Stimulated activated CD4-positive, alpha-beta T cell treated with anti-CD3 and anti-CD28 coated beads, Interleukin-1b, Interleukin-23, amount 100 ng/mL, for 4 hours (primary cell): ENCODE results near the gene SMARCB1.
A peak's percentile ranks its signal among the peaks of the same experiment; 100 is the strongest.

ENCODE experiments used
- DNase-seq, 2 donors: peaks; one replicate each; pipeline ENCODE4 v3.0.0-alpha.2; 2020; ENCODE audit warnings: low read depth in 2 of 2

SMARCB1 gene

DNA sequence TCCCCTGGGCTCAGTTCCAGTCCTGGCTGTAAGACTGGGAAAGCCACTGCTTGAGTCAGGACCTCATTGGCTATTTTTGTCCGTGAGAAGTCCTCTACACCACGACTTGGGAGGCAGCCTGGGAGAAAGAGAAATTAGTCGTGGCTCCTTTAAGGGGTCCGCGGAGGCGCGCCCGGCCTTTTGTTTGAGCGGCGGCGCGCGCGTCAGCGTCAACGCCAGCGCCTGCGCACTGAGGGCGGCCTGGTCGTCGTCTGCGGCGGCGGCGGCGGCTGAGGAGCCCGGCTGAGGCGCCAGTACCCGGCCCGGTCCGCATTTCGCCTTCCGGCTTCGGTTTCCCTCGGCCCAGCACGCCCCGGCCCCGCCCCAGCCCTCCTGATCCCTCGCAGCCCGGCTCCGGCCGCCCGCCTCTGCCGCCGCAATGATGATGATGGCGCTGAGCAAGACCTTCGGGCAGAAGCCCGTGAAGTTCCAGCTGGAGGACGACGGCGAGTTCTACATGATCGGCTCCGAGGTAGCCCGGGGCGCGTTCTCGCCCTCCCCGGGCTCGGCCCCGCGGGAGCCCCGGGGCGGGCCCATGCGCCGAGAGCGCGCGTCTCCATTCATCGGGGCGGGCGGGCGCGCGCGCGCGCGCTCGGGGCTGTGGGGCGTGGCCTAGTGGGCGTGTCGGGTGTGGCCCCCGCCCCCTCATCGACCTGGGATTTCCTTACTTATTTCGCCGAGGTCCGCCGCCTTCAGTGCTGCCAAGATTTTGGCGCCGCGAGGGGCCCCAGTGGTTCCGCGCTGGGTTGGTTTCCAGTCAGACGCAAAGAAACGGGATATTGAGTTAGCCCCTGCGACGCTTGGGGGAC is at the start of gene SMARCB1:
SMARCB1 (plus strand) TSS at position 215 of the 848 bp plus-strand sequence; CDS start at position 419, 204 bp downstream.
- peak; percentile 84 to 92 for DNase-seq

DNA sequence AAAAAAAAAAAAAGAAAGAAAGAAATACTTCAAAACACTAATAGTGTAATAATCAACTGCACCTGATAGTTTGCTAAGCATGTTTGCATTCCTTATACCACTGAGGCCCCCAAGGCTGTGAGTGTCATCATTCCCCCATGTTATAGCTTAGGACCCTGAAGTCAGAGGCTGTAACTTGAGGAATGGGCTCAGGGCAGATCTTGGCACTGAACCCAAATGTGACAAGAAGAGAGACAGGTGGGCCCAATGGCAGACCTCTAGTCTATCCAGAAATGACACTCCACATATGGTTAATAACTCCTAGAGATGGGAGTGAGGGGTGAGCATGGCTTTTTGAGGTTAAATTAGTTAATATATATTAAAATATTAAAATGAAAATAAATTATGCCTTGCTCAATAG is 49.1 kb upstream of the SMARCB1 start:
- DNase-seq: no peak

DNA sequence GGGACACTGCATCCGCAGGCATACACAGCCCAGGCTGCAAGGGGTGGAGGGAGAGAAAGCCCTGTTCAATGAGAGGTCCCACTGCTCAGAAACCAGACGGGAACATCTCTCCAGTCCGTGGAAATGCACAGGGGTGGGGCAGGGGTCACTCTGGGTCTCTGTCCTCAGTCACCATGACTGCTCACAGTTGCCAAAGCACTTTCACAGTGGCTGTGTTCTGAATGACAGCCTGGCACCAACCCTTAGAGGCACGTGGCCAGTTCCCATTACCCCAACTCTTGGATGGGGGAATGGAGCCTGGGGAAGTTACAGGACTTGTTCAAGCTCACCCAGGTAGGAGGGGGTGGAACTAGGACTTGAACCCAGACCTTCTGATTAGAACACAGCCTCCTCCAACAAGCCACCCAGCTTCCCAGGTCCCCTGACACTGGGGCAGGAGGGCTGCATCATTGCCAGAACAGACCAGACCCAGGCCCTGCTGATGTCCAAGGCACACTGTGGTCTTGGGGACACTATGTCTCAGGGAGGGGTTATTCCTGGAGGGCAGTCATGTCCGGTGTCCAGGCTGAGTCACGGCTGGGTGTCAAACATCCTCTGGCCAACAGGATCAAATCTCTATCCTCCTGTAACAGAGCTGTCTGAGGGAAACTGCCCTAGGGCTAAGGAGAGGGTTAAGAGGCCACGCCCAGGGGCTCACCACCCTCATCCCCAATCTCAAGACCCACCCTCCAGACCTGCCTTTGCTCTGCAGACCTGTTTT is 44.1 kb upstream of the SMARCB1 start:
- no peak for DNase-seq

DNA sequence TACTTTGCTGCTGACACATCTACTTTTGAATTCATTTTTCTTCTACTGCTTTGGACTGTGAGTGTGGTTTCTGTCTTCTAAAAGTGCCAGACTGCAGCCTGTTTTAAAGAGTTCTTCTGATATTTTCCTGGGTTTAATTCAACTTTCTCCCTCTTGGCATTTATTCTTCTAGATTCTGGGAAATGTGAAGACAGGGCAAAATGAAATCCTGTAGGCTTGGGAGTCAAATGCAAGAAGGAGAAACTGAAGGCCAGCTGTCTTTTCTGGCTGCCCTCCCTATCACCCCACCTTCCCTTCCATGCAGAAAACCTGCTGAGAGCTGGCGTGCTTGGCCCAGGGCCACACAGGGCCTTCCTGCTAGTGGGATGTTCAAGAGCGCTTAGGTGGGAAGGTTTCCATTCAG is 43.5 kb upstream of the SMARCB1 start:
- DNase-seq: no peak

DNA sequence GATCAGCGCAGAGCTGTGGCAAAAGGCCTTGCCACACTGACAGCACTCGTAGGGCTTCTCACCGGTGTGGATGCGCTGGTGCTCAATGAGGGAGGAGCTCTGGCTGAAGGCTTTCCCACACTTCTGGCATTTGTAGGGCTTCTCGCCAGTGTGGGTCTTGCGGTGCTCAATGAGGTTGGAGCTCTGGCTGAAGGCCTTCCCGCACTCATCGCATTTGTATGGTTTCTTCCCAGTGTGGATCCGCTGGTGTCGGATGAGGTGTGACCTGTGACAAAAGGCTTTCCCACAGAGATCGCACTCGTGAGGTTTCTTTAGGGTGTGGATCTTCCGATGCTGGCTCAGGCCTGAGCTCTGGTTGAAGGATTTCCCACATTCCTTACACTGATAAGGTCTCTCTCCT is 42.8 kb upstream of the SMARCB1 start:
- DNase-seq: no peak

DNA sequence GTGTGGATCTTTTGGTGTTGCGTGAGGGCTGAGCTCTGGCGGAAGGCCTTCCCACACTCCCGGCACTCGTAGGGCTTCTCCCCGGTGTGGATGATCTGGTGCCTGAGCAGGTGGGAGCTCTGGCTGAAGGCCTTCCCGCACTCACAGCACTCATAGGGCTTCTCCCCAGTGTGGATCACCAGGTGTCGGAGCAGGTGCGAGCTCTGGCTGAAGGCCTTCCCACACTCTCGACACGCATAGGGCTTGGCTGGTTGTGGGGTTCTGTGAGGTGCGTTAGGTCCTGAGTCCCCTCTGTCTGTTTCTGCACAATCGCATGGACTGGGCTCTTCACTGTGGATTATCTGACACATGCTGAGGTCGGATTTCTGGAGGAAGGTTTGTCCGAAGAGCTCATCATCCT is 42.3 kb upstream of the SMARCB1 start:
- DNase-seq: no peak

DNA sequence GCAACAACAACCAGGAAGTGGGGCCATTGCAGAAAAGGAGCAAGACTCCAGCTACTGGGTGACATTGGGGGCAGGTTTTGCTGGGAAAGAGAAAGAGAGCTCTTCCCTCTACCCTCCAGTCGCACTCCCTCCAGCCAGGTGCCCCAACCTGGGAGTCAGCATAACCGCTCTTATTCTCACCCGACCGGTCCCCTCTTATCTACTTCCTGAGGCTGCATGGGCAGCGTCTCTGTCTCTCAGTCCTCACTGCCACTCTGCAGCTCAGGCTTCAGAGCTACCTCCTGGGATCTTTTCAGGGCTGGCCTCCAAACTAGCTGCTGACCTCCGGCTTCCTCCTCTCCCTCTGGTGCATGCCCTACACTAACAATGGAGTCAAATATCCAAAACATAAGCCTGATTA is 41.0 kb upstream of the SMARCB1 start:
- no peak for DNase-seq

DNA sequence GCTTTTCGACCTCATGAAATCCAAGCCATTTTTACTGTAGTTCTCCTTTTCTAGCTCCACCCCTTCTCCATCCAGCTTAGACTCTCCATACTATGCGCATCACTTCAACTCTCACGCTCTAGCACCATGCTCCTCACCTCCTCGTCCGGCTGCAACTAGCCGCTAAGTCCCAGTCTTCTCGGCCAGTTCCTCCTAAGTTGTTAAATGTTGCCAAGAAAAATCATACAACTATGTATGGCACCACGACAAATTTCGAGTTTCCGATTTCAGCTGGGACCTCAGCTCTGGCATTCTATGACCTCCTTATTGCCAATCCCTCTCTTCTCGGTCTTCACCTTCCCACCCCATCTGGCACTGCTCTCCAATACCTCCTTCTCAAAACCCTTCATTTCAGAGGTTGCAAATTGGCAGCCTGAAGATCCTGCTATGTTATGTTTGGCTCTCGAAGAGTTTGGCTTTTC is 36.9 kb upstream of the SMARCB1 start:
- no peak for DNase-seq

DNA sequence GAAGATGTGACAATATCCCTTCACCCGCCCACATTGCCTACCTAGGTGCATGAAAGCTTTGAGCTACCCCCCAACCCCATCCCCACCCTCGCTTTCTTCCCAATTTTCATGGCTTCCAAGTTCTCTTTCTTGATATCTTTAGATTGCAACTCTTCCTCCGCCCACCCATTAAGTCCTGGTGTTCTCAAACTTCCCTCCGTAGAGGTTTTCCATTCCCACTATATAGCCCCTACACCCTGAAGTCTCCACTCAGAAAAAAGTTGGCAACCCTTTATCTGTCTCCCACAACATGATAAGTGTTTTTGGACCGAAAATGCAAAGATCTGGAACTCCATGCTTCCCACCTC is 36.4 kb upstream of the SMARCB1 start:
- no peak for DNase-seq

DNA sequence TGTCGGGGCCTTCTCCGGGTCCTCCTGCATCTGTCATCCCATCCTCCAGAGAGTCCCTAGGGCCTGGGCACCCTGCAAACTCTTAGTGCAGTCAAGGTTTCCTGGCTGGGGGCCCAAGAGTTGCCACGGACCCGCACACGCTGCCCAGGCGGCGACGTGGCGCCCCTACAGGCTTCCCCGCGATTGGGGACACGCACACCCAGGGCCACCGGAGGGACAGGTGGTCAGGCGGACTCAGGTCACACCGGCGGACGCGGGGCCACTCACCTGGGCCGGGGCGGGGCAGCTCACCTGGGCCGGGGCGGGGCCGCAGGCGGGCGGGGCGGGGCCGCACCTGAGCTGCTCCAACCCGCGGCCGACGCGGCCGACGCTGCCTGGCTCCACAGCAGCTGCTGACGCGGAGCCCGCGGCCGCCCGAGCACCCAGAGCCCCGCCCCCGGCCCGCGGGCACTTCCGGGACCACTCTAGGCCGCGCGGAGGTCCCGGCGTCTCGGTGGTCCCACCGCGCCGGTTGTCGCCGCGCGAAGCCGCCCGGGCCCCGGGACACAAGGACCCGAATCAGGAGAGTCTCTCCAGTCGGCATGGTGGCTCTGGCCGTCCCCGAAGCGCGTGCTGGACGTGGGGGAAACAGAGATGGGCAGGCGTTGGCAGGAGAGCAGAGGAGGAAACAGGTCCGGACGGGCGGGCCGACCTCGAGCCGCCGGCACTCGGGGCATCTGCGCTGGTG is 35.9 kb upstream of the SMARCB1 start, which contains the start of gene ZNF70:
ZNF70 (minus strand) TSS at position 399 of the 727 bp plus-strand sequence. CDS start 5,972 bp downstream, outside the sequence.
- DNase-seq: peak; percentile 75 to 82

DNA sequence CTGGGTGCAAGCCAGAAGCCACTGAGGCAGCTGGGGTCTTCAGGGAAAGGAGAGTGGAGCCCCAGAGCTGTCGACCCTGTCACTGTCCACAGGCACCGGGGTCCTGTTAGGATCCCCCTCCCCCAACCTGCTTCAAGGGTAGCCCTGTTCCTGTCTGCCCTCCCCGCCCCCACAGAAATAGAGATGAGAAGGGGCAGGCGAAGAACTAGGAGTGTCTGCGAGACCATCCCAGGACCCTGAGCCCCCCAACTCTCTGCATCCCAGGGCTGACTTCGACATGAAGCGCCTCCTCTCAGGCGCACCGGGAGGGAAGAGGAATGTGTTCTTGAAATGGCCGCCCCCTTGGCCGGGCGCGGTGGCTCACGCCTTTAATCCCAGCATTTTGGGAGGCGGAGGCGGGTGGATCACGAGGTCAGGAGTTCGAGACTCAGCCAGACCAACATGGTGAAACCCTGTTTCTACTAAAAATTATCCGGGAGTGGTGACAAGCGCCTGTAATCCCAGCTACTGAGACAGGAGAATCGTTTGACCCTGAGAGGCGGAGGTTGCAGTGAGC is 35.2 kb upstream of the SMARCB1 start:
- no peak for DNase-seq

DNA sequence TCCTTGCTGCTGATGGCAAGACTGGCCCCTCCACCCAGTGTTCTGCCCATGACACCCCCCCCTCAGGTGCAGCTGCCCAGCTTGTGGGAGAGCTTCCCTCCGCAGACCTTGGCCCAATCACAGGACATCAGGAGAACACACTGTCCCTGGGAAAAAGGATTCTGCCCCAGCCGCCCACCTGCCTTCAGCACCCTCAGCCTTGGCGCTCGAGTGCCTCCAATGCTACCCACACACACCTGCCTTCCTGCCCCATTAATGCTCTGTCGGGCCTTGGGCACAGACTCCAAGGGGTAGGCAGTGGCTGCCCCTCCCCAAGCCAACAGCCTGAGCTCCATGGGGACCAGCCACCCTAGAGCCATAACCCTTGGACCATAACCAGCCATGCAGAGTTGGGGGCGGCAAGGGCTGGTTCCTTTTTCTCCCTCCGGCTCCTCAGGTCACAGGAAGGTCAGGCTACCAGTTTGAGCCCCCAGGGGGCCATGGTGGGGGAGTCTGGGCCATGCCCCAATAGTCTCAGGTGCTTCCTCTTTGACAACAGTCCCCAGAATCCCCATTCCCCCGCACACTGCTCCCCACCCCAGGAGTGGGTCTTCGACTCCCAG is 34.6 kb upstream of the SMARCB1 start:
- DNase-seq: no peak

DNA sequence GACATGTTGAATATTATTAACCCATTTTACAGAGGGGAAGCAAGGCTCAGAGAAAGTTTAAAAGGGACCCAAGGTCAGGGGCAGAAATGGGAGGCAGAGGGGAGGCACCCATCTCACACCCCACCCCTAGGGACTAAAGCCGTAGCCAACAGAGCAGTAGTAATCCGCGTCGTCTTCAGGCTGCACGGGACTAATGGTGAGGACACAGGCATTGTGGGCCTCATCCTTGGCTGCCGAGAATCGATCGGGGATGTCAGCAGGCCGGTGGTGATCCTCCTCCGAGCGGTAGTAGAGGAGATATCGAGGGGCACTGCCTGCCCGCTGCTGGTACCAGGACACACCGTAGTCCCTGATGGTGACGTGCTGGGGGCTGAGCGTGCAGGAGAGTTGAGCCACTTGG is 34.0 kb upstream of the SMARCB1 start:
- DNase-seq: no peak

DNA sequence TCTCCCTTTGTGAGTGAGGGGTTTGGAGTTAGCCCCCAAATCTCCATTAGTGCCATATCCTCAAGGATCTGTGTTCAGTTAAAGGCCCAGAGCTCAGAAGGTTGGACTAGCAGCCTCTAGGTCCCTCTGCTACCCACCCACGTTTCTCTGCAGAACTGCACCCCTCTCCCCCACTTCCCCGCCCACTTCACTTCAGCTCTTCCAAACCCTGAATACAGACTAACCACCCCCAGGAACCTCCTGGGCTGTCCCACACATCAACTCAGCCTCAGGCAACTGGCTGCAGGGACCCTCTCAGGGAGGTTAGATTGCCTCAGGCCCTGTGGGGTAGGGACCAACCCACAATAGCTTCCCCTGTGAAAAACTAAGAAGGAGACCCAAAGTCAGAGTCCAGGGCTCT is 33.4 kb upstream of the SMARCB1 start:
- no peak for DNase-seq

DNA sequence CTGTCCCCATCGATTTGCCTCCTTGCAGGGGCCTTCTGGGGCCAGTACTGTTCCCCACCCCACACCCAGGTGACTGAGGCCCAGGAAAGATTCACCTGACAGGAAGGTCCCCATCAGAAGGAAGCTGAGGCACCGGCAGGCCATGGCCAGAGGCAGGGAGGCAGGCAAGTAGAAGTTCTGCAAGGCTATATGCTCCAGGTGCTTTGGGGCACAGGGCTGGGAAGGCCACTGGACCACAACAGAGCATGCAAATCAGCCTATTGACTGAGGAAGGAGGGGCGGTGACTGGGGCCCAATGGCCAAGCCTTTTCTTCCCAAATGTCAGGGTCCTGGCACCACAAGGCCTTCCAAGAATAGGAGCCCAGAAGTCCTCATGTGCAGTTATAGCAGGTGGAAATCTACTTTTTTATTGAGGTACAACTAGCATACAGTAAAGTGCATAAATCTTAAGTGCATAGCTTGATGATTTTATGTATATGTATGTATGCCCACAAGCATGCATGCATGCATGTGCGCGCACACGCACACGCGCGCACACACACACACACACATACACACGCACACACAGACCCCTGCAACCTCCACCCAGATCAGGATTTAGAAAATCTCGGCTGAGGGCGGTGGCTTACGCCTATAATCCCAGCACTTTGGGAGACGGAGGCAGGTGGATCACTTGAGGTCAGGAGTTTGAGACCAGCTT is 32.4 kb upstream of the SMARCB1 start, which contains the start of gene VPREB3:
VPREB3 (minus strand) TSS at position 206 of the 700 bp plus-strand sequence; CDS start at position 144, 62 bp downstream.
- no peak for DNase-seq

DNA sequence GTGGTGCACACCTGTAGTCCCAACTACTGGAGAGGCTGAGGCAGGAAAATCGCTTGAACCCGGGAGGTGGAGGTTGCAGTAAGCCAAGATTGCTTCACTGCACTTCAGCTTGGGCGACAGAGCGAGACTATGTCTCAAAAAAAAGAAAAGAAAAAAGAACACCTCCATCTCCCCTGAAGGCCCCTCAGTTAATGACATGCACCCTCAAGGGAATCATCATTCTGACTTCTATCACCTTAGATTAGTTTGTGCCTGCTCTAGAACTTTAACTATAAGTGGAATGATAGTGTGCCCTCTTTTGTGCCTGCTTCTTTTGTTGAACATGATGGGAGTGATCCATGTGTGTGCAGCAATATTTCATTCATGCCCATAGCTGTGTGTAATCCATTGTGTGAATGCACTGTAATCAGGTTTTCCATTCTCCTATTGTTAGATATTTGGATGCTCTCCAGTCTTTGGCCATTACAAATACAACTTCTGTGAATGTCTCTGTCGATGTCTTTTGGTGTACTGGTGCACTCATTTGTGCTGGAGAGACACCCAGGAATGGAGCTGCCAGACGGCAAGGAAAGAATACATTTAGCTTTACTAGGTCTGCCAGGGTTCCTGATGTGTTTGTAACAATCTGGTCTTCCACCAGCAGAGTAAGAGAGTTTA is 31.7 kb upstream of the SMARCB1 start:
- DNase-seq: no peak

DNA sequence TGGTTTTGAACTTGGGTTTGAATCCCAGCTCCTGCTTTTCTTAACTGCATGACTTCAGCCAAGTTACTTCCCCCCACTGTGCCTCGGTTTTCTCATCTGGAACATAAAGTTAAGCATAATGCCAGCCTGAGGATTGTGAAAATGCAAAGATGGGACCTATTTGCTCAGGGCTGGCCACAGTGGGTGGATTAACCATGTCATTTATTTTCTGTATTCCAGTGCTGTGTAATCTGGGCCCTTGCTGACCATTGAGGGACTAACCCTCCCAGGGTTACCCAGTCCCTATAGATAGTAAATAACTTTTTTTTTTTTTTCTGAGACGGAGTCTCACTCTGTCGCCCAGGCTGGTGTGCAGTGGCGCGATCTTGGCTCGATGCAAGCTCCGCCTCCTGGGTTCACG is 31.1 kb upstream of the SMARCB1 start:
- no peak for DNase-seq

DNA sequence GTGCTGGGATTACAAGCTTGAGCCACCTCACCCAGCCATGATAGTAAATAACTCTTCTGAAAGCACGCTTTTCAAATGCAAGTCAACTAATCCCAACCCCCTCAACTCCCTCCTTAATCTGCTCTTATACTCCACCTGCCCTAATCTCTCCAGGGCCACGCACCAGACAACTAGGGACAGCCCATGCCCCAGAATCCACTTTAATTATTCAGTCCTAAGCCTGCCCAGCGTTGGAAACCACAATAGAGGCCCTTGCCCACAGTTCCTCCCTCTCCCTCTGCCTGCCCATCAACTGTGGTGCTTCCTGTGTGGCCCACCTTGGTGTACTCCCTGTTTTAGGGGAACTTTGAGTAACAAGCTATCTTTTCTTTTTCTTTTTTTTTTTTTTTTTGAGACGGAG is 29.9 kb upstream of the SMARCB1 start:
- no peak for DNase-seq

DNA sequence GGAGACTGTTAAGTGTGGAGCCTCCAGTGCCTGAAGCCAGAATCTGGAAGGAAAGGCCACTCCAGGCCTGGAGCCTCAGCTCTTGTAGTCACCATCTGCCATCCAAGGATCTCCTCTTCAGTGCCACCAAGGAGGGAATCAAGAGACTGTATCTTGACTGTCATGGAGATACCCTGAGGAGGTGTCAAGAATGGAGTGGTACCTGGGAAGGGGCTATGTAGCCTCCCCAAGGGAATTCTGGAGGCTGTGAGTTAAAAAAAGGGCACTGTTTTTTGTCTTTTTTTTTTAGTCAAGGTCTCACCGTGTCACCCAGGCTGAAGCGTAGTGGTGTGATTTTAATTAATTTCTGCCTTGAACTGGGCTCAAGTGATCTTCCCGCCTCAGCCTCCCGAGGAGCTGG is 27.2 kb upstream of the SMARCB1 start:
- DNase-seq: no peak

DNA sequence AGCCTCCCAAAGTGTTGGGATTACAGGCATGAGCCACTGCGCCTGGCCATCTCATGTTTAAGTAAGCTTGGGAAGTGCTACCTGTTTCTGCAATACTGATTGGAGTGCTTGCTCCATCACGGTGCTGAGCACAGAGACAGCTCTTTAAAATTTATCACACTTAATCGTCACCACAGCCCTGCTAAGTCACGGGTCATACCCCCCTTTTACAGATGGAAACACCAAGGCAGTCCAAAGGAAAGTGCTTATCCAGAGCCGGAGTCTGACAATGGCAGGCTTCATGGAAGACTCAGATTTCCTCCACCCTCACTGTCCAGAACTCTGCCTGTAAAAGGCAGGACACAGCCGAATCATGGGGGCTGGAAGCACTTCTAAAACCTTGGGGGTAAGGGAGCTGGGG is 26.7 kb upstream of the SMARCB1 start:
- DNase-seq: no peak
